Small intestine (tissue), 4 donors: ENCODE measurements around the gene ADRA2C. TPM values are rescaled to one million over a fixed set of nuclear protein-coding genes. Genes with fewer than 3 reads are reported as not detected.

Experiments used
- polyA plus RNA-seq, 4 donors: library from polyadenylated mRNA; stranded (reverse) in 3 of 4; unstranded in 1 of 4; fragments of 200-250 nt in 3 of 4; fragments of 120-200 nt in 1 of 4; gene quantifications; one replicate each; pipeline versions ENCODE4 v1.2.1 to v1.2.3, GENCODE V29; 2013
- donor health status: healthy with polysubstance abuse.
- donor health status: Bipolar disorder and iron deficiency.
- donor health status: healthy.

The ADRA2C gene
- polyA plus RNA-seq, 4 donors, result 0.21 to 4.6 TPM; not detected in 2

Other genes with a start within 250 kb of the ADRA2C start
- 100 to 1,000 TPM in 1 of 4 donors, 10 to 100 TPM in 3; 20.1 to 268 (median 69.6) TPM for gene LRPAP1, start 234.0 kb upstream of the ADRA2C start, polyA plus RNA-seq